ENCODE data around the gene HPSE2. TPM values are rescaled to one million over a fixed set of nuclear protein-coding genes. Genes with fewer than 3 reads are reported as not detected.

HPSE2 gene
- total and polyA plus RNA-seq, 7 experiments from 2014 or later: not detected

GRCh38 chr10:98649170-98649569, 586.5 kb downstream of the HPSE2 start:
- intact Hi-C loops (cut with micrococcal nuclease): no loop called here
- CTCF ChIA-PET: no interaction called here
- no peaks in the 10 kb centered on the region for H3K36me3 Mint-ChIP-seq
- H3K4me1 Mint-ChIP-seq: no peaks in the 10 kb centered on the region
- Histone ChIP-seq H3K27ac (ENCODE audit: low read depth, low read length) (no peak overlapping the region), H3K4me3 (ENCODE audit: low read length) (no peak overlapping the region), H3K36me3 (ENCODE audit: control insufficient read depth in 2 of 3, insufficient read depth in 3 of 3, low read length in 3 of 3) (no peaks in the 10 kb centered on the region), H3K9me3 (ENCODE audit: control insufficient read depth in 2 of 3, low read length in 3 of 3) (no peaks in the 10 kb centered on the region), H3K4me1 (ENCODE audit: control insufficient read depth in 2 of 2, insufficient read depth in 2 of 2, low read length in 2 of 2) (no peaks in the 10 kb centered on the region), H3K27me3 (ENCODE audit: control insufficient read depth in 2 of 2, insufficient read depth in 2 of 2, low read length in 2 of 2) (no peaks in the 10 kb centered on the region)
- no peak overlapping the region for H3K27ac Mint-ChIP-seq
- POLR2A ChIA-PET: no interaction called here
- ATAC-seq: no peak
- H3K9me3 Mint-ChIP-seq: peaks cover 0 to 3% (median 0%) of the 10 kb centered on the region in 11 donors
- H3K4me3 Mint-ChIP-seq: no peak overlapping the region
- peaks cover 22 to 37% (median 33%) of the 10 kb centered on the region in 5 donors for H3K27me3 Mint-ChIP-seq
- no peak for DNase-seq

DNA sequence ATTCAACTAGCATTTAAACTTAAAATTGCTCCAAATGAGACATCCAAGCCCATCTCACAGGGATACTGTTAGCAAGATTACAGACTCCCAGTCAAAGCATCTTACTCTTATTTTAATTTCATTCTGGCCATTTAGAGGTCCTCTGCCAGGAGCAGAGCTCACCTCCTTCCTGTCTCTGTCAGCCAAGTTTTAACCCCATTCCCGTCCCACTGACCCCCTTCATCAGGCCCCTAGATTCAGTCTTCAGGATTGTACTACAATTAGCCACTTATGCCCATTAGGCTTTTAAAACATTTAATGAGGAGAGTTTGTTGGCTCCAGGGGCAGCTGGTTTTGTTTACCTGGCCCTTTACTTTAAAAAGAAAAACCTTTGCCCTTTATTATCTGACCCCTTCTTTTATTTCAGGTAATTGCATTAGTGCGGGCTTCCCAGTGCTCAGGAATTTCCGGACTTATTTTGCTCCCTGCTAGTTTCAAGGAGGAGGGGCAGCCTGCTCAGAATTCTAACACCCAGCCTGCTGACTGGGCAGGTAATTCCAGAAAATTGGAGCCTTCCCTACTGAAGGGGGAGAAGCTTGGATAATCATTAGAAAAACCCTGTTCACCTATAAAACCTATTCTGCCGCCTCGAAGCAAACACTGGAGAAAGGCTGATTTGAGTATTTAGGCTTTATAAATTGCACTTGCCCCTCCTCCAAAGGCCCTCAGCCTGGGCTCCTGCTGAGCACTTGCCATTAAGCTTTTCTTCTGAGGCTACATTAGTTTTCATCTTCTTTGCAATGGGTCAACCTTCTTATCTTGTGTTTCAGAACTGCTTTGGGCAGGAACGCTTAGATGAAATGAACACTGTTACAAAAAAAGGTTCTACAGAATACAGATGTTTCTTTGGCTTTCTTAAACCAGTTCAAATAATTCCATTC, 588.4 kb downstream of the HPSE2 start:
- Histone ChIP-seq H3K27me3 (ENCODE audit: control insufficient read depth in 2 of 2, insufficient read depth in 2 of 2, low read length in 2 of 2) (no peaks in the 10 kb centered on the region), H3K4me1 (ENCODE audit: control insufficient read depth in 2 of 2, insufficient read depth in 2 of 2, low read length in 2 of 2) (no peaks in the 10 kb centered on the region), H3K27ac (ENCODE audit: low read depth, low read length) (no peak overlapping the region), H3K36me3 (ENCODE audit: control insufficient read depth in 2 of 3, insufficient read depth in 3 of 3, low read length in 3 of 3) (no peaks in the 10 kb centered on the region), H3K4me3 (ENCODE audit: low read length) (no peak overlapping the region), H3K9me3 (ENCODE audit: control insufficient read depth in 2 of 3, low read length in 3 of 3) (no peaks in the 10 kb centered on the region)
- no peak overlapping the region for H3K4me3 Mint-ChIP-seq
- no peak overlapping the region for H3K27ac Mint-ChIP-seq
- no peaks in the 10 kb centered on the region for H3K36me3 Mint-ChIP-seq
- CTCF ChIA-PET: no interaction called here
- intact Hi-C loops (cut with micrococcal nuclease): no loop called here
- ATAC-seq (no peak), DNase-seq (no peak)
- peaks cover 21 to 37% (median 31%) of the 10 kb centered on the region in 5 donors for H3K27me3 Mint-ChIP-seq
- H3K9me3 Mint-ChIP-seq: peaks cover 0 to 4% (median 0%) of the 10 kb centered on the region in 11 donors
- H3K4me1 Mint-ChIP-seq: no peaks in the 10 kb centered on the region
- POLR2A ChIA-PET: no interaction called here

- Mint-ChIP-seq H3K36me3 (no peaks in the 10 kb centered on the region), H3K9me3 (peaks cover 0 to 4% (median 0%) of the 10 kb centered on the region in 11 donors), H3K27ac (no peak overlapping the region), H3K4me3 (no peak overlapping the region), H3K4me1 (no peaks in the 10 kb centered on the region), H3K27me3 (peaks cover 22 to 43% (median 31%) of the 10 kb centered on the region in 5 donors)
- H3K4me3 ChIP-seq (ENCODE audit: low read length): no peak overlapping the region
- ATAC-seq (no peak), DNase-seq (no peak)
- intact Hi-C loops (cut with micrococcal nuclease): no loop called here
- no peaks in the 10 kb centered on the region for H3K4me1 ChIP-seq (ENCODE audit: control insufficient read depth in 2 of 2, insufficient read depth in 2 of 2, low read length in 2 of 2)
- ChIA-PET POLR2A (no interaction called here), CTCF (no interaction called here)
- no peaks in the 10 kb centered on the region for H3K9me3 ChIP-seq (ENCODE audit: control insufficient read depth in 2 of 3, low read length in 3 of 3)
- H3K27me3 ChIP-seq (ENCODE audit: control insufficient read depth in 2 of 2, insufficient read depth in 2 of 2, low read length in 2 of 2): peaks cover 0 to 3% of the 10 kb centered on the region in 2 donors
- no peaks in the 10 kb centered on the region for H3K36me3 ChIP-seq (ENCODE audit: control insufficient read depth in 2 of 3, insufficient read depth in 3 of 3, low read length in 3 of 3)
- no peak overlapping the region for H3K27ac ChIP-seq (ENCODE audit: low read depth, low read length)
Measured at GRCh38 chr10:98644466-98644865, 591.2 kb downstream of the HPSE2 start.

- Mint-ChIP-seq H3K36me3 (no peaks in the 10 kb centered on the region), H3K4me3 (no peak overlapping the region), H3K4me1 (no peaks in the 10 kb centered on the region), H3K27me3 (peaks cover 13 to 34% (median 24%) of the 10 kb centered on the region in 5 donors), H3K27ac (no peak overlapping the region), H3K9me3 (peaks cover 0 to 2% (median 0%) of the 10 kb centered on the region in 11 donors)
- H3K4me3 ChIP-seq (ENCODE audit: low read length): no peak overlapping the region
- H3K9me3 ChIP-seq (ENCODE audit: control insufficient read depth in 2 of 3, low read length in 3 of 3): no peaks in the 10 kb centered on the region
- no peaks in the 10 kb centered on the region for H3K4me1 ChIP-seq (ENCODE audit: control insufficient read depth in 2 of 2, insufficient read depth in 2 of 2, low read length in 2 of 2)
- intact Hi-C loops (cut with micrococcal nuclease): no loop called here
- no peak overlapping the region for H3K27ac ChIP-seq (ENCODE audit: low read depth, low read length)
- no peaks in the 10 kb centered on the region for H3K36me3 ChIP-seq (ENCODE audit: control insufficient read depth in 2 of 3, insufficient read depth in 3 of 3, low read length in 3 of 3)
- ChIA-PET CTCF (no interaction called here), POLR2A (no interaction called here)
- H3K27me3 ChIP-seq (ENCODE audit: control insufficient read depth in 2 of 2, insufficient read depth in 2 of 2, low read length in 2 of 2): peaks cover 0 to 3% of the 10 kb centered on the region in 2 donors
- DNase-seq: no peak
- no peak for ATAC-seq
Measured at GRCh38 chr10:98642281-98642680, 593.4 kb downstream of the HPSE2 start.

DNA sequence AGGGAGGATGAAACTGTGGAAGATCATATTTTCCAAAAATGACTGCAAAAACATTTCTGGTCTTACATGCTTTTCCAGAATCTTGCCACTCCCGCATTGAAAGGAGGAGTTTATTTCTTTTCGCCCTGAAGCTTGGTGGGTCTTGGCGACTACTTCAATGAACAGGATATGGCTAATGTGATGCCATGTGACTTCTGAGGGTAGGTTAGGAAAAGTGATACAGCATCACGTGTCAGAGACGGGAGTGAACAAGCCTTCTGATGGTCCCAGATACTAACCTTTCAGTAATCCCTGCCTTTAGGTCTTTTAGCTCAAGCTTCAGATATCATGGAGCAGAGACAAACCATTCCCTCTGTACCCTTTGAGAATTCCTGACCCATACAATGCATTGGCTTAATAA, 596.7 kb downstream of the HPSE2 start:
- Mint-ChIP-seq H3K27ac (no peak overlapping the region), H3K9me3 (peaks cover 0 to 2% (median 0%) of the 10 kb centered on the region in 11 donors), H3K27me3 (peaks cover 2 to 17% (median 9%) of the 10 kb centered on the region in 5 donors), H3K4me3 (no peak overlapping the region), H3K36me3 (no peaks in the 10 kb centered on the region), H3K4me1 (no peaks in the 10 kb centered on the region)
- H3K9me3 ChIP-seq (ENCODE audit: control insufficient read depth in 2 of 3, low read length in 3 of 3): no peaks in the 10 kb centered on the region
- ATAC-seq (no peak), DNase-seq (no peak)
- intact Hi-C loops (cut with micrococcal nuclease): no loop called here
- ChIA-PET CTCF (no interaction called here), POLR2A (no interaction called here)
- H3K4me1 ChIP-seq (ENCODE audit: control insufficient read depth in 2 of 2, insufficient read depth in 2 of 2, low read length in 2 of 2): no peaks in the 10 kb centered on the region
- H3K36me3 ChIP-seq (ENCODE audit: control insufficient read depth in 2 of 3, insufficient read depth in 3 of 3, low read length in 3 of 3): no peaks in the 10 kb centered on the region
- H3K27ac ChIP-seq (ENCODE audit: low read depth, low read length): no peak overlapping the region
- H3K27me3 ChIP-seq (ENCODE audit: control insufficient read depth in 2 of 2, insufficient read depth in 2 of 2, low read length in 2 of 2): peaks cover 0 to 3% of the 10 kb centered on the region in 2 donors
- H3K4me3 ChIP-seq (ENCODE audit: low read length): no peak overlapping the region

- ChIA-PET POLR2A (no interaction called here), CTCF (no interaction called here)
- no peaks in the 10 kb centered on the region for H3K4me1 ChIP-seq (ENCODE audit: control insufficient read depth in 2 of 2, insufficient read depth in 2 of 2, low read length in 2 of 2)
- no peak for ATAC-seq
- Mint-ChIP-seq H3K9me3 (peaks cover 0 to 2% (median 0%) of the 10 kb centered on the region in 11 donors), H3K36me3 (no peaks in the 10 kb centered on the region), H3K4me1 (no peaks in the 10 kb centered on the region), H3K27ac (no peak overlapping the region), H3K27me3 (peaks cover 2 to 20% (median 18%) of the 10 kb centered on the region in 5 donors), H3K4me3 (no peak overlapping the region)
- H3K9me3 ChIP-seq (ENCODE audit: control insufficient read depth in 2 of 3, low read length in 3 of 3): no peaks in the 10 kb centered on the region
- no peaks in the 10 kb centered on the region for H3K36me3 ChIP-seq (ENCODE audit: control insufficient read depth in 2 of 3, insufficient read depth in 3 of 3, low read length in 3 of 3)
- intact Hi-C loops (cut with micrococcal nuclease): no loop called here
- H3K27me3 ChIP-seq (ENCODE audit: control insufficient read depth in 2 of 2, insufficient read depth in 2 of 2, low read length in 2 of 2): peaks cover 0 to 3% of the 10 kb centered on the region in 2 donors
- no peak overlapping the region for H3K4me3 ChIP-seq (ENCODE audit: low read length)
- no peak overlapping the region for H3K27ac ChIP-seq (ENCODE audit: low read depth, low read length)
- no peak for DNase-seq
Measured at GRCh38 chr10:98636921-98637329, 598.7 kb downstream of the HPSE2 start.
